Breast epithelium (tissue), 4 donors: Measurements from ENCODE around the gene NHLRC4. TPM values are rescaled to one million over a fixed set of nuclear protein-coding genes. Genes with fewer than 3 reads are reported as not detected.
"Not testable (repeated sequence)": the region's sequence is repeated elsewhere in the genome, so short reads cannot be mapped to it uniquely, and the experiment has no call there.

Experiments
- DNase-seq, 2 donors: peaks; one replicate each; pipeline ENCODE4 v3.0.0-alpha.2; 2019; ENCODE audit warnings: low spot score in 2 of 2
- H3K27ac ChIP-seq, 2 donors: fragments of 200-600 bp; sonication (generic) in 1 of 2; one replicate each; pipeline ENCODE4 v1.5.1; 2016 to 2019; ENCODE audit warnings: mild to moderate bottlenecking in 1 of 2
- H3K27me3 ChIP-seq, 2 donors: fragments of 200-600 bp; sonication (generic) in 1 of 2; one replicate each; pipeline versions ENCODE4 v1.5.1 to v1.6.0; 2017 to 2019; ENCODE audit warnings: control low read depth in 1 of 2, mild to moderate bottlenecking in 1 of 2
- H3K36me3 ChIP-seq: fragments of 200-600 bp; one replicate; pipeline ENCODE4 v1.5.1; 2019
- H3K4me1 ChIP-seq, 2 donors: fragments of 200-600 bp; sonication (generic); one replicate each; pipeline ENCODE4 v1.5.1; 2016 to 2019; ENCODE audit warnings: control low read depth in 1 of 2
- H3K4me3 ChIP-seq, 3 donors: fragments of 200-600 bp; sonication (generic); 1 replicate in 2 of 3; 2 replicates in 1 of 3; pipeline ENCODE4 v1.5.1; 2016 to 2019; ENCODE audit warnings: mild to moderate bottlenecking in 3 of 3, moderate library complexity in 2 of 3
- H3K9me3 ChIP-seq, 2 donors: fragments of 200-600 bp; sonication (generic) in 1 of 2; one replicate each; pipeline ENCODE4 v1.5.1; 2016 to 2019; ENCODE audit warnings: control low read depth in 1 of 2
- CTCF ChIP-seq, 3 donors: fragments of 450-650 bp; IDR thresholded peaks; one replicate each; pipeline ENCODE4 v1.5.1; 2016 to 2017; ENCODE audit warnings: antibody characterized with exemption in 3 of 3, mild to moderate bottlenecking in 3 of 3, moderate library complexity in 3 of 3
- POLR2A ChIP-seq: fragments of 450-650 bp; IDR thresholded peaks from one replicate; pipeline ENCODE4 v1.6.1; 2016; ENCODE audit warnings: antibody characterized with exemption, mild to moderate bottlenecking, moderate library complexity
- POLR2AphosphoS5 ChIP-seq, 3 donors: sonication (generic); formaldehyde crosslinking; IDR thresholded peaks; one replicate each; pipeline ENCODE4 v1.6.1; 2017; ENCODE audit warnings: antibody characterized with exemption in 3 of 3
- intact Hi-C: fragments of 100-400 bp; cut with DNase I; formaldehyde crosslinking; loops from one replicate; pipeline ENCODE4 v1.15.1; 2023; ENCODE audit warnings: low total_unique reads
- total RNA-seq, 3 donors: library from RNA; depleted of rRNA; stranded (reverse); fragments of >200 nt; gene quantifications; one replicate each; pipeline ENCODE4 v1.1.0, GENCODE V29; 2016

The NHLRC4 gene
- total RNA-seq, 3 donors from 2014 or later, result 0.32 to 1.9 (median 0.66) TPM

- intact Hi-C loops, result no loop called here
- Histone ChIP-seq H3K9me3 (no peaks in the 10 kb centered on the region), H3K27me3 (no peaks in the 10 kb centered on the region), H3K27ac (peak overlapping the region; percentile 81 to 89), H3K4me1 (peaks cover 6 to 25% of the 10 kb centered on the region in 2 donors), H3K4me3 (peak overlapping the region in 2 of 3 donors; percentile 53 to 69), H3K36me3 (no peaks in the 10 kb centered on the region)
- no peak for TF ChIP-seq POLR2A
- TF ChIP-seq CTCF (IDR thresholded peaks at IDR 0.05), result no peak
- peak in 1 of 3 donors; percentile 56 for TF ChIP-seq POLR2AphosphoS5 (IDR thresholded peaks at IDR 0.05)
- peak; percentile 70 to 75 for DNase-seq
Measured at GRCh38 chr16:593406-593805, 26.6 kb downstream of the NHLRC4 start.

- Histone ChIP-seq H3K9me3 (no peaks in the 10 kb centered on the region), H3K36me3 (no peaks in the 10 kb centered on the region), H3K27ac (peak overlapping the region; percentile 64 to 81), H3K4me3 (peak overlapping the region in 2 of 3 donors; percentile 53 to 69), H3K4me1 (peaks cover 6 to 24% of the 10 kb centered on the region in 2 donors), H3K27me3 (no peaks in the 10 kb centered on the region)
- intact Hi-C loops, result no loop called here
- no peak for DNase-seq
- peak in 1 of 3 donors; percentile 16 for TF ChIP-seq CTCF (IDR thresholded peaks at IDR 0.05)
- TF ChIP-seq POLR2A, result no peak
- no peak for TF ChIP-seq POLR2AphosphoS5 (IDR thresholded peaks at IDR 0.05)
Measured at GRCh38 chr16:593807-594206, 27.0 kb downstream of the NHLRC4 start.

- DNase-seq, result no peak
- TF ChIP-seq POLR2A (no peak), CTCF (IDR thresholded peaks at IDR 0.05) (no peak), POLR2AphosphoS5 (IDR thresholded peaks at IDR 0.05) (no peak)
Measured at GRCh38 chr16:595094-595528, 28.3 kb downstream of the NHLRC4 start.

GRCh38 chr16:595942-596735 is 29.3 kb downstream of the NHLRC4 start:
- Histone ChIP-seq H3K9me3 (no peaks in the 10 kb centered on the region), H3K27ac (no peak overlapping the region), H3K36me3 (no peaks in the 10 kb centered on the region), H3K4me1 (peaks cover 6 to 24% of the 10 kb centered on the region in 2 donors), H3K4me3 (no peak overlapping the region), H3K27me3 (no peaks in the 10 kb centered on the region)
- intact Hi-C loops, result no loop called here
- DNase-seq, result no peak
- TF ChIP-seq CTCF (IDR thresholded peaks at IDR 0.05) (no peak), POLR2A (no peak), POLR2AphosphoS5 (IDR thresholded peaks at IDR 0.05) (no peak)

More at GRCh38 chr16:595094-595528, 28.3 kb downstream of the NHLRC4 start:
- Histone ChIP-seq H3K9me3 (no peaks in the 10 kb centered on the region), H3K4me3 (no peak overlapping the region), H3K4me1 (peaks cover 6 to 24% of the 10 kb centered on the region in 2 donors), H3K36me3 (no peaks in the 10 kb centered on the region), H3K27ac (no peak overlapping the region), H3K27me3 (no peaks in the 10 kb centered on the region)
- intact Hi-C loops, result no loop called here

- H3K36me3 ChIP-seq, result no peaks in the 10 kb centered on the region
- DNase-seq, result no peak
- H3K4me1 ChIP-seq, result peaks cover 6 to 22% of the 10 kb centered on the region in 2 donors
- H3K27ac ChIP-seq, result no peak overlapping the region
- intact Hi-C loops, result no loop called here
- no peaks in the 10 kb centered on the region for H3K27me3 ChIP-seq
- no peaks in the 10 kb centered on the region for H3K9me3 ChIP-seq
- H3K4me3 ChIP-seq, result no peak overlapping the region
- TF ChIP-seq POLR2A (no peak), POLR2AphosphoS5 (IDR thresholded peaks at IDR 0.05) (no peak), CTCF (IDR thresholded peaks at IDR 0.05) (no peak)
Measured at GRCh38 chr16:596736-597060, 29.9 kb downstream of the NHLRC4 start.

- H3K9me3 ChIP-seq, H3K4me3 ChIP-seq, H3K27ac ChIP-seq, intact Hi-C loops, DNase-seq, H3K27me3 ChIP-seq, H3K36me3 ChIP-seq: not testable (repeated sequence)
- peaks cover 0 to 14% of the 10 kb centered on the region in 2 donors for H3K4me1 ChIP-seq
Measured at GRCh38 chr16:597655-598054, 30.9 kb downstream of the NHLRC4 start.
